ENCODE measurements around the gene DNAJC7. TPM values are rescaled to one million over a fixed set of nuclear protein-coding genes. Genes with fewer than 3 reads are reported as not detected.

The DNAJC7 gene
- total and polyA plus RNA-seq, 2 experiments from 2014 or later, result 50.1 to 73.6 TPM

DNA sequence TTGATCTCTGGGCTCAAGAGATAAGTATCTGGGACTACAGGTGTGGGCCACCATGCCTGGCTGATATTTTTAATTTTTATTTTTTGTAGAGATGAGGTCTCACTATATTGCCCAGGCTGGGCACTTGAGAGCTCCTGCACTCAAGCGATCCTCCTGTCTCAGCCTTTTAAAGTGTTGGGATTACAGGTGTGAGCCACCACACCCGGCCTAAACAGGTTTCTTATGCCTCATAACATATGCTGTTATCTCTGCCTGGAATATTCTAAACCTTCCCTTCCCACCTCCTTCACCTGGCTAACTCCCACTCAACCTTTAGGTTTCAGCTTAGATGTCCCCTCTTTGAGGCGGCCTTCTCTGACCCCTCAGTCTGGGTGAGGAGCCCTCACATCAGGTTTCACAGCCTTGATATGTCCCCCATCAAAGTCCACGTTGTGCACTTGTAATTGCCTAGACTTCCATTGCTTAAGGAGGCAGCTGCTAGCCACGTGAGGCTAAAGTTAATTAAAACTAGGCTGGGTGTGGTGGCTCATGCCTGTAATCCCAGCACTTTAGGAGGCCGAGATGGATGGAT, 59.3 kb downstream of the DNAJC7 start:
- H3K36me3 ChIP-seq (replicated peaks; ENCODE audit: insufficient read depth, low read depth), result no peaks in the 10 kb centered on the region
- no peaks in the 10 kb centered on the region for H3K79me2 ChIP-seq
- no peaks in the 10 kb centered on the region for H3K27me3 ChIP-seq
- no peaks in the 10 kb centered on the region for H3K9me2 ChIP-seq (replicated peaks; ENCODE audit: insufficient read depth)
- no peaks in the 10 kb centered on the region for H3K9me3 ChIP-seq (ENCODE audit: low read depth)
- no peaks in the 10 kb centered on the region for H4K20me1 ChIP-seq (ENCODE audit: insufficient read depth, poor library complexity, severe bottlenecking)
- DNase-seq (ENCODE audit: low spot score), result no peak
- H3K4me3 ChIP-seq, result no peak overlapping the region
- WGBS (ENCODE audit: low lambda C conversion rate, missing lambda C conversion rate), result 87% methylated on average over 6 of the region's 6 CpGs
- TF ChIP-seq EZH2phosphoT487 (IDR thresholded peaks at IDR 0.05; ENCODE audit: low read depth, severe bottlenecking, unreplicated experiment) (no peak), EZH2 (IDR thresholded peaks at IDR 0.05; ENCODE audit: borderline replicate concordance) (no peak)
- TF ChIP-seq, protein P1, sequence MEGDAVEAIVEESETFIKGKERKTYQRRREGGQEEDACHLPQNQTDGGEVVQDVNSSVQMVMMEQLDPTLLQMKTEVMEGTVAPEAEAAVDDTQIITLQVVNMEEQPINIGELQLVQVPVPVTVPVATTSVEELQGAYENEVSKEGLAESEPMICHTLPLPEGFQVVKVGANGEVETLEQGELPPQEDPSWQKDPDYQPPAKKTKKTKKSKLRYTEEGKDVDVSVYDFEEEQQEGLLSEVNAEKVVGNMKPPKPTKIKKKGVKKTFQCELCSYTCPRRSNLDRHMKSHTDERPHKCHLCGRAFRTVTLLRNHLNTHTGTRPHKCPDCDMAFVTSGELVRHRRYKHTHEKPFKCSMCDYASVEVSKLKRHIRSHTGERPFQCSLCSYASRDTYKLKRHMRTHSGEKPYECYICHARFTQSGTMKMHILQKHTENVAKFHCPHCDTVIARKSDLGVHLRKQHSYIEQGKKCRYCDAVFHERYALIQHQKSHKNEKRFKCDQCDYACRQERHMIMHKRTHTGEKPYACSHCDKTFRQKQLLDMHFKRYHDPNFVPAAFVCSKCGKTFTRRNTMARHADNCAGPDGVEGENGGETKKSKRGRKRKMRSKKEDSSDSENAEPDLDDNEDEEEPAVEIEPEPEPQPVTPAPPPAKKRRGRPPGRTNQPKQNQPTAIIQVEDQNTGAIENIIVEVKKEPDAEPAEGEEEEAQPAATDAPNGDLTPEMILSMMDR (IDR thresholded peaks at IDR 0.05; ENCODE audit: poor library complexity), result no peak
- H2AFZ ChIP-seq, result peak overlapping the region; percentile 23
- no peak overlapping the region for H3K4me2 ChIP-seq
- peak overlapping the region; percentile 66 for H3K27ac ChIP-seq
- peaks cover 3% of the 10 kb centered on the region for H3K4me1 ChIP-seq (ENCODE audit: insufficient read depth)

DNA sequence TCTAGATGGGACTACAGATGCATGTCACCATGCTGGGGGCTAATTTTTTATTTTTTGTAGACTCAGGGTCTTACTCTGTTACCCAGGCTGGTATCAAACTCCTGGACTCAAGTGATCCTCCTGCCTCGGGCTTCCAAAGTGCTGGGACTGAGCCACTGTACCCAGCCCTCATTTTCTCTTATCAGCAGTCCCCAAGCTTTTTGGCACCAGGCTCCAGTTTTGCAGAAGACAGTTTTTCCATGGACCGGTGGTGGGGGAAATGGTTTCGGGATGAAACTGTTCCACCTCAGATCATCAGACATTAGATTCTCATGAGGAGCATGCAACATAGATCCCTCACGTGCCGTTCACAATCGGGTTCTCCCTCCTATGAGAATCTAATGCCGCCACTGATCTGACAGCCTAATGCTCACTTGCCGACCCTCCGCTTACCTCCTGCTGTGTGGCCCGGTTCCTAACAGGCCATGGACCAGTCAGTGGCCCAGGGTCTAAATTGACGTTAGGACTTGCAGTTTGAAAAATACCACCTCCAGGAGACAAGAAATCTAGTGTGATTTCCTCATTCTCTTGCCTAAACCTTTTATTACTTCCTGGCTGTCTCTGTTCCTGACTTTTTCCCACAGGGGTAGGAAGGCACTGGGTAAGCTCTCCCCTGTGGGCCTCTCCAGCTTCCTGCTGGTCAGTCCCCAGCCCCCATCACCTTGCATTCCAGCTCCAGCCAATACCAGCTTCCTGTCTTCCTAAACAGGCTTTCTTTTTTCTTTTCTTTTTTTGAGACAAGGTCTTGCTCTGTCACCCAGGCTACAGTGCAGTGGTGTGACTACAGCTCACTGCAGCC, 60.0 kb downstream of the DNAJC7 start:
- H3K79me2 ChIP-seq, result no peaks in the 10 kb centered on the region
- no peak overlapping the region for H3K4me2 ChIP-seq
- DNase-seq (ENCODE audit: low spot score), result no peak
- TF ChIP-seq, protein P1 (IDR thresholded peaks at IDR 0.05; ENCODE audit: poor library complexity), result no peak
- TF ChIP-seq EZH2 (IDR thresholded peaks at IDR 0.05; ENCODE audit: borderline replicate concordance), result no peak
- TF ChIP-seq EZH2phosphoT487 (IDR thresholded peaks at IDR 0.05; ENCODE audit: low read depth, severe bottlenecking, unreplicated experiment), result no peak
- peak overlapping the region; percentile 23 for H2AFZ ChIP-seq
- 61% methylated on average over 11 of the region's 11 CpGs for WGBS (ENCODE audit: low lambda C conversion rate, missing lambda C conversion rate)
- H3K4me3 ChIP-seq, result no peak overlapping the region
- H3K9me2 ChIP-seq (replicated peaks; ENCODE audit: insufficient read depth), result no peaks in the 10 kb centered on the region
- no peaks in the 10 kb centered on the region for H3K27me3 ChIP-seq
- H3K9me3 ChIP-seq (ENCODE audit: low read depth), result no peaks in the 10 kb centered on the region
- peaks cover 3% of the 10 kb centered on the region for H3K4me1 ChIP-seq (ENCODE audit: insufficient read depth)
- H4K20me1 ChIP-seq (ENCODE audit: insufficient read depth, poor library complexity, severe bottlenecking), result no peaks in the 10 kb centered on the region
- H3K36me3 ChIP-seq (replicated peaks; ENCODE audit: insufficient read depth, low read depth), result no peaks in the 10 kb centered on the region
- peak overlapping the region; percentile 66 for H3K27ac ChIP-seq

DNA sequence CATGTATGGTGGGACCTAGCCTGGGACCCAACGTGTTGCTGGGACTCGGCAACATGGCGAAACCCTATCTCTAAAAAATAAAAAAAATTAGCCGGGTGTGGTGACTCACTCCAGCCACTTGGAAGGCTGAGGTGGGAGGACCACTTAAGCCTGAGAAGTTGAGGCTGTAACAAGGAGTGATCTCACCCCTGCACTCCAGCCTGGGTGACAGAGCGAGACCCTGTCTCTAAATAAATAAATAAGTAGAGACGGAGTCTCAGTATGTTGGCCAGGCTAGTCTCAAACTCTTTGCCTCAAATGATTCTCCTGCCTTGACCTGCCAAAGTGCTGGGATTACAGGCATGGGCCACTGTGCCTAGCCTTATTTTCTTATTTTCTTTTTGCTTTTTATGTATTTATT, 60.7 kb downstream of the DNAJC7 start:
- H3K79me2 ChIP-seq, result no peaks in the 10 kb centered on the region
- TF ChIP-seq, protein P1 (IDR thresholded peaks at IDR 0.05; ENCODE audit: poor library complexity), result no peak
- TF ChIP-seq EZH2phosphoT487 (IDR thresholded peaks at IDR 0.05; ENCODE audit: low read depth, severe bottlenecking, unreplicated experiment) (no peak), EZH2 (IDR thresholded peaks at IDR 0.05; ENCODE audit: borderline replicate concordance) (no peak)
- H3K27me3 ChIP-seq, result no peaks in the 10 kb centered on the region
- H3K9me3 ChIP-seq (ENCODE audit: low read depth), result no peaks in the 10 kb centered on the region
- no peak for DNase-seq (ENCODE audit: low spot score)
- no peak overlapping the region for H3K4me2 ChIP-seq
- 94% methylated on average over 6 of the region's 6 CpGs for WGBS (ENCODE audit: low lambda C conversion rate, missing lambda C conversion rate)
- no peak overlapping the region for H2AFZ ChIP-seq
- peaks cover 3% of the 10 kb centered on the region for H3K4me1 ChIP-seq (ENCODE audit: insufficient read depth)
- no peaks in the 10 kb centered on the region for H3K36me3 ChIP-seq (replicated peaks; ENCODE audit: insufficient read depth, low read depth)
- no peak overlapping the region for H3K27ac ChIP-seq
- no peaks in the 10 kb centered on the region for H4K20me1 ChIP-seq (ENCODE audit: insufficient read depth, poor library complexity, severe bottlenecking)
- no peaks in the 10 kb centered on the region for H3K9me2 ChIP-seq (replicated peaks; ENCODE audit: insufficient read depth)
- H3K4me3 ChIP-seq, result no peak overlapping the region

Measured in hepatocyte (in vitro differentiated cells).